HUES48 (cell line): ENCODE data around the gene POU2AF1.

Experiments used
- H3K27ac ChIP-seq: one replicate; pipeline ENCODE4 v1.7.0; 2013; ENCODE audit warnings: low read depth, low read length, inconsistent platforms
- H3K27me3 ChIP-seq: 2 replicates; pipeline ENCODE4 v1.6.1; 2013; ENCODE audit warnings: mild to moderate bottlenecking, low read length; ENCODE audit not compliant: control insufficient read depth, insufficient read depth
- H3K36me3 ChIP-seq: 2 replicates; pipeline ENCODE4 v1.6.1; 2013; ENCODE audit warnings: low read length; ENCODE audit not compliant: control insufficient read depth, insufficient read depth
- H3K4me1 ChIP-seq: 2 replicates; pipeline ENCODE4 v1.6.1; 2013; ENCODE audit warnings: mild to moderate bottlenecking, low read length; ENCODE audit not compliant: control insufficient read depth, insufficient read depth
- H3K4me3 ChIP-seq: 2 replicates; pipeline ENCODE4 v1.5.1; 2013; ENCODE audit warnings: mild to moderate bottlenecking, low read depth, low read length
- H3K9ac ChIP-seq: 2 replicates; pipeline ENCODE4 v1.6.1; 2013; ENCODE audit warnings: mild to moderate bottlenecking, low read depth, low read length, moderate library complexity
- H3K9me3 ChIP-seq: 2 replicates; pipeline ENCODE4 v1.6.1; 2013; ENCODE audit warnings: low read length; ENCODE audit not compliant: control insufficient read depth, insufficient read depth

Gene POU2AF1

GRCh38 chr11:111417766-111418435 lies 38.8 kb upstream of the POU2AF1 start:
- Histone ChIP-seq H3K4me3 (no peak overlapping the region), H3K9me3 (no peaks in the 10 kb centered on the region), H3K9ac (no peak overlapping the region), H3K27me3 (no peaks in the 10 kb centered on the region), H3K36me3 (no peaks in the 10 kb centered on the region), H3K4me1 (no peaks in the 10 kb centered on the region), H3K27ac (no peak overlapping the region)

DNA sequence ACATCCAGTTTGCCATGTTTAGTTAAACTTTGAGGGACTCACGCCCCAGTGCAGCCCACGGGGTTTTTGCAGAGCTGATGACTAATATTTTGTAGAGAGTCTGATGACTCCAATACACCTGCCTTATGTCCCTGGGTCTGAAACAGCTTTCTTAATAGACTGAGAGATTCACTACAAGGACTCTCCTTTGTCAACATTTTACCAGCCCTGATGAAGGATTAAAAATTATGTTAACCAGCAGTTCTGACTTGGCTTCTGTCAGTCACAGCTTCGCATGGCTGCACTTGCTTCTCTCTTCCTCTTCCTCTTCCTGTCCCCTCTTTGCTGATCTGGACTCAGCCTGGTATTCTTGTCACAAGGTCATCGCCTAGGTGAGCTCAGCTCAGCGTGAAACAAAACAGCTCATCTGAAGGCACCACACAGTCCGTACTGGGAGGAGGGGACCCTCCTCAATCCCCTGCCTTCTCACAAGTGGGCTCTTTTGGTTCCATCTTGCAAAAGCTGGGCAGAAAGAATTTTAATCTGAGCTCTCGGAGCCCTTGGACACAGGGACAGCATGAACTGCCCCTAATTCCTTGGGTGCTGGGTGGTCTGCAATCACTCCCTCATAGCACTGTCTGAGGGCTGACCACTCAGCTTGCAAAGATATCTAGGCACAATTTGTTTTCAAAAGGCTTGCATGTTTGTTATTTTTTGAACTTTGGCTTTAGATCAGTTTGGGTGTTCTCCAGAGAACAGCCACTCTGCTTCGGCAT lies 38.1 kb upstream of the POU2AF1 start:
- H3K36me3 ChIP-seq, result no peaks in the 10 kb centered on the region
- no peak overlapping the region for H3K27ac ChIP-seq
- H3K9ac ChIP-seq, result no peak overlapping the region
- H3K27me3 ChIP-seq, result no peaks in the 10 kb centered on the region
- no peaks in the 10 kb centered on the region for H3K9me3 ChIP-seq
- no peaks in the 10 kb centered on the region for H3K4me1 ChIP-seq
- no peak overlapping the region for H3K4me3 ChIP-seq

DNA sequence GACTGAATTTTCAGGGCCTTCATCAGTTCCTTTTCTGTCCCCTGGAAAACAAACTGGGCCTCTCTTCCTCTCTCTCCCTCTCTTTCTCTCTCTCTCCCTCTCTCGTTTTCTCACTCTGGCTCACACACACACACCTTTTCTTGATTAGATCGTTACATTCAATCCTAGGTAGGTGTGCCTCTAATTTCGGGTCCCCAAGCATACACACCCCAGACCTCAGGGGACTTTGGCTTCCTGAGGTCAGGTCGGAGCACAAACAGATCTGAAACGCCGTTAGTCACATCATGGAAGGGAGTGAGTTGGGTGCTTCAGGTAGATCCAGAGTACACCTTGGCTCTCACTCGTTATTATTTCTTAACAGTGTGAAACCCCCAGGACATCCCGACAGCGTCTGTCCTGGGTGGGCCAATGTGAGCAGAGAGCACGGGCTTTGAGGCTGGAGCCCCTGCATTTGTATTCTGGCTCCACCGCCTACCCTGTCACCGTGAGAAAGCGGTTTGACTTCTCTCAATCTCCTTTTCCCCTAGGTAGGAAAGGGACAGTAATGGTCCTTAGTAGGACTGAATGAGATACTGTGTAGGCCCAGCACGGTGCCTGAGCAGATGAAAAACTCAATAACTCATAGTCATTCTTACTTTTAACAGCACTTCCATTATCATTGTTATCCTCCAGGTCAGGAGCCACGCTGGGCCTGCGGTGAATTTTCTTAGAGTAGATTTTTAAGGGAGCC lies 37.3 kb upstream of the POU2AF1 start:
- no peaks in the 10 kb centered on the region for H3K27me3 ChIP-seq
- no peaks in the 10 kb centered on the region for H3K9me3 ChIP-seq
- H3K36me3 ChIP-seq, result no peaks in the 10 kb centered on the region
- H3K27ac ChIP-seq, result no peak overlapping the region
- no peak overlapping the region for H3K9ac ChIP-seq
- no peaks in the 10 kb centered on the region for H3K4me1 ChIP-seq
- H3K4me3 ChIP-seq, result no peak overlapping the region

GRCh38 chr11:111414936-111415335 lies 35.9 kb upstream of the POU2AF1 start:
- Histone ChIP-seq H3K9me3 (no peaks in the 10 kb centered on the region), H3K27ac (no peak overlapping the region), H3K27me3 (no peaks in the 10 kb centered on the region), H3K4me3 (no peak overlapping the region), H3K36me3 (no peaks in the 10 kb centered on the region), H3K4me1 (no peaks in the 10 kb centered on the region), H3K9ac (no peak overlapping the region)

DNA sequence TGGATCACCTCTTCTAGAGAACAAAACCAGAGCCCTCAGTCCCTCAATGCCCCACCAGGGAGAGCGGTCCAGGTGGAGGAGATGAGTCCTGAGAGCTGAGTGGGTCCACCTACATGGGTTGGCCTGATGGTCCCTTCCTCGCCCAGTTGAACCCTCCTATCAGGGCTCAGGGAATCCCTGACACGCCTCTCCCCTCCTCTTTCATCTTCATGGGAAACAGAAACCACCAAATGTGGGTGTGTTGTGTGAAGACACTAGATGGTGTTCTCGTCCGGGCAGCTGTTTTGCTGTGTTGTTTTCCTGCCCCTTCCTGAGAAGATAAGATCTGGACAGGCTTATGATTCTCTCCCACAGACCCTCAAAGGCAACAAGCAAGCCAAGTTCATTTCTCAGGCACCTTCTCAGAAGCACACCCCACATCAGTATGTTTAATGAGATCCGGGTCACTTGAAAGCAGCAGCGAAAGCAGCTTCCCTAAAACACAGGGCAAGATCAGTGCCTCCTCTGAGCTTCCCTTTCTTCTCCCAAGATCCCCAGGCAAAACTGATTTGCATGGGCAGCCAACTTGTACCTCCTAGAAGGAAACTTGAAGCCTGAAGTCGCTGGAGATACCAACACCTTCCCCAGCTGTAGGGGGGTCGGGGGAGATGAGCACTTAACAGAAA lies 35.3 kb upstream of the POU2AF1 start:
- Histone ChIP-seq H3K27me3 (no peaks in the 10 kb centered on the region), H3K4me3 (no peak overlapping the region), H3K9ac (no peak overlapping the region), H3K4me1 (no peaks in the 10 kb centered on the region), H3K9me3 (no peaks in the 10 kb centered on the region), H3K36me3 (no peaks in the 10 kb centered on the region), H3K27ac (no peak overlapping the region)

DNA sequence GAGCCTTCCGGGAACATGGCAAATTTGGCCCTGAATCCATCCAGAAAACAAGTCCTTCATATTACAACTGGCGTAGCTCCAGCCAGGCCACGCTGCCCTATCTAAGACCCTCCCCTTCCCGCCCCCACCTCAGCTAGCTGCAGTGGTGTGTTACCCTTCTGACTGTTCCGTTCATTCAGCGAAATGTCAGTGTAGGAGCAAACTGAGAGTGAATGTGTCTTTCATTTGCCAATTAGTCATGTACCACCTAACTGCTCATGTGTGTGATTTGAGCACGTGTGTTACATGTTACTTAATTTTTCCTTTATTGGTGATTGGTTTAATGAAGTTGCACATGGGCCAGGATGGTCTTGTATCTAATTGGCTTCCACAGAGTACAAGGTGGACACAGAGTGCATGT lies 34.8 kb upstream of the POU2AF1 start:
- Histone ChIP-seq H3K4me3 (no peak overlapping the region), H3K27ac (no peak overlapping the region), H3K9me3 (no peaks in the 10 kb centered on the region), H3K27me3 (no peaks in the 10 kb centered on the region), H3K36me3 (no peaks in the 10 kb centered on the region), H3K9ac (no peak overlapping the region), H3K4me1 (no peaks in the 10 kb centered on the region)

DNA sequence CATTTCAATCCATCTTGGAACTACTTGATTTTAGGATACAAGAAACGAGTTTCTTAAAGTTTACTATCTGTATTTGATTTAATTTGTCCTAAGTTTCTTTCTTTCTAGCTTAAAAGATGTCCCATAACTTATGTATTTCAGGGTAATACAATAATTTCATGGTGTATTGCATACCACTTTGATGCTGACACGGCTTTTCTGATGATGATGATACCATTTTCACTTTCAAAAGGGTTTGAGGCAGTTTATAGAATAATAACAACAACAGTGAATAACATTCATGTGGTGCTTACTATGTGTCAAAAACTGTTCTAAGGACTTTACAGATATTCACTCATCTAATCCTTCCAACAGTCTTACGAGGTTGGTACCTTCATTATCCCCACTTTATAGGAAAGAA lies 33.2 kb upstream of the POU2AF1 start:
- Histone ChIP-seq H3K9me3 (no peaks in the 10 kb centered on the region), H3K9ac (no peak overlapping the region), H3K36me3 (no peaks in the 10 kb centered on the region), H3K27me3 (no peaks in the 10 kb centered on the region), H3K27ac (no peak overlapping the region), H3K4me1 (no peaks in the 10 kb centered on the region), H3K4me3 (no peak overlapping the region)

- H3K27me3 ChIP-seq, result no peaks in the 10 kb centered on the region
- H3K27ac ChIP-seq, result no peak overlapping the region
- no peaks in the 10 kb centered on the region for H3K9me3 ChIP-seq
- no peaks in the 10 kb centered on the region for H3K4me1 ChIP-seq
- H3K36me3 ChIP-seq, result no peaks in the 10 kb centered on the region
- no peak overlapping the region for H3K4me3 ChIP-seq
- no peak overlapping the region for H3K9ac ChIP-seq
Measured at GRCh38 chr11:111411456-111411855, 32.4 kb upstream of the POU2AF1 start.

DNA sequence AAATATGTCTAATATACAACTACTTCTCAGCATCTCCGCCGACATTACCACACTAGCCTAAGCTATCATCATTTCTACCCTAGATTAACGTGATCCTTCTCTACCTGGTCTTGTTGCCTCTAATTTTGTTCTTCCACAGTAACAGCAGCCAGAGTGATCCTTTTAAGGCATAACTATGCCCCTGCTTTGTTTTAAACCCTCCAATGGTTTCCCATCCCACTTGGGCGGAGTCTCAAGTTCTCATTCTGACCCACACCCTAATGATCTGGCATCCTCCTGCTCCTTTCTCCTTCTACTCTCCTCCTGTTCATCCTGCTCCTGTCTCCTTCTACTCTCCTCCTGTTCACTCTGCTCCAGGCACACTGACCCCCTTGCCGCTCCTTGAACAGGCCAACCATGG lies 31.9 kb upstream of the POU2AF1 start:
- Histone ChIP-seq H3K4me1 (no peaks in the 10 kb centered on the region), H3K9me3 (no peaks in the 10 kb centered on the region), H3K27me3 (no peaks in the 10 kb centered on the region), H3K4me3 (no peak overlapping the region), H3K9ac (no peak overlapping the region), H3K27ac (no peak overlapping the region), H3K36me3 (no peaks in the 10 kb centered on the region)

DNA sequence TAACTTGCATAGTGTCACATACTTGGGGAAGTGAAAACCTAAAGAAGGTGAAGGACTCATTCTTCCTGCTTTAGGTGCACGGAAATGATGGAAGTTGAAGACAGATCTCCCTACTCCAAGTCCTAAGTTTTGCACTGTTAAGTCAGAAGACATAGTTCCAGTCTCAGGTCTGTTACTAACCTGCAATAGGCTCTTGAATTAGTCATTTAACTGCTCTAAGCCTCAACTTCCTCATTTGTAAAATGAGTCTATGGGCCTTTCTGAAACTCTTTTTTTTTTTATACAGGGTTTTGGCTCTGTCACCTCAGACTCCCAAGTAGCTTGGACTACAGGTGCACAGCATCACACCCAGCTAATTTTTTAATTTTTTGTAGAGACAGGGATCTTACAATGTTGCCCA lies 30.8 kb upstream of the POU2AF1 start:
- Histone ChIP-seq H3K9me3 (no peaks in the 10 kb centered on the region), H3K36me3 (no peaks in the 10 kb centered on the region), H3K4me1 (no peaks in the 10 kb centered on the region), H3K27me3 (no peaks in the 10 kb centered on the region), H3K27ac (no peak overlapping the region), H3K9ac (no peak overlapping the region), H3K4me3 (no peak overlapping the region)
